HTR-8/SVneo (cell line): ENCODE results near the gene NUF2.

ENCODE experiments used
- DNase-seq: peaks from one replicate; pipeline ENCODE4 v3.0.0; 2011; ENCODE audit warnings: low spot score, mixed read lengths; ENCODE audit not compliant: insufficient read length
- FAIRE-seq: peaks from 2 replicates; lab custom pipeline; 2011; peaks lifted over from hg19 to GRCh38; lab: Jason Lieb, UNC

Gene NUF2

DNA sequence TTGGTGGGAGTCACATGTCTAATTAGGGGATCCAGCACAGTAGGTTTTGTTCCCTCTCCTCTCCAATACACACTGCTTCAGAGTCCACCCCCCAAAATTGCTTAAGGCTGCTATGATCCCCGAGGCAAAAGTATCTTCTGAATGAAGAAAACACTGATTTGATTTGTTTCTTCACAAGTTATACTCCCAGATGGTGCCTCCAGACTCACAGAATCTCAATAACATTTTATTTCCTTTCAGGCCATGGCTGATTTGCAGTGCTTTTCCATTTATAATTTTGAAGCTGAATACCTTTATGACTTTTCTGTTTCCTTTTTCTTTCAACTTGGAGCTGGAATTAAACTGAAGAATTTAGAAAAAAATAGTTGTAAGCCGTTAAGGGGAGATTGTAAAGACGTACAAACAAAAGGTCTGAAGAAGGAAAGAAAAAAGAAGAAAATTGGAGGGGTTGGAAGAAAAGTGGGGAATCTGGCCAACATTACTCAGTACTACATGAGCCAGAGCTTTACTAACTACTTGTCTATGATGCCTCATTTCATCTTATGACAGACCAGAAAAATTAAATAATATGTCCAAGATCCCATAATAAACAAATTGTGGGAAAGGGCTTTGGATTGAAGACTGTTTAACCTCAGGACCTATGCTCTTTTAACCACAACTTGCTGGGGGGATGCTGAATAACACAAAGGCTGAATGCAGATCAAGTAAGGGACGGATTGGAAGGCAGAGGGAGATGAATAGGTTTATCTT is 75.9 kb downstream of the NUF2 start:
- no peak for FAIRE-seq
- DNase-seq = no peak

DNA sequence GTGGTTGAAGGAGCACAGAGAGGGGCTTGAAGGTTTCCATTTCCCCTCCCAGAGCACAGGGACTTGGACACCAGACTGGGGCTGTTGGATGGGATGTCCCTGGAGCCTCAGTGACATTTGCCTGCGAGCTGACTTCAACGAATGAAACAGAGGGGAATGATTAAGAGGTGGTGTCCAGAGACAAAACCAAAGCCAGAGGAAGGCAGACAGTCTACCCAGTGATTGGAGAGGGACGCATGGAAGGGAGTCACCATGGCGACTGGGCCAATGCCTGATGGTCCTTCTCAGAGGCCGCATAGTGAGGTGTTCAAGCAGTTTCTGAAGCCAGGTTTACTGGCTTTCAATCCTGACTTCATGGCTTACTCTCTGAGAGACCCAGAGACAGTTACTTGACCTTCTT is 77.2 kb downstream of the NUF2 start:
- FAIRE-seq (no peak), DNase-seq (no peak)

GRCh38 chr1:163399976-163400601 is 78.3 kb downstream of the NUF2 start:
- no peak for FAIRE-seq
- no peak for DNase-seq

- FAIRE-seq (no peak), DNase-seq (no peak)
These were observed 79.5 kb downstream of the NUF2 start for GRCh38 chr1:163401211-163401610.
